Nephron (organoid): ENCODE results near the gene EDN2.

Experiments
- H3K27ac Mint-ChIP-seq, 3 experiments: 2 replicates each; pipeline ENCODE4 v1.8.0; 2020; ENCODE audit warnings: mixed read lengths in 3 of 3, mild to moderate bottlenecking in 2 of 3, moderate library complexity in 1 of 3
- H3K27me3 Mint-ChIP-seq: 2 replicates; pipeline ENCODE4 v1.8.0; 2021; ENCODE audit warnings: low read depth, mild to moderate bottlenecking, moderate library complexity, mixed read lengths
- H3K36me3 Mint-ChIP-seq: 2 replicates; pipeline ENCODE4 v1.8.0; 2020; ENCODE audit warnings: low read depth, mixed read lengths
- H3K4me1 Mint-ChIP-seq: 2 replicates; pipeline ENCODE4 v1.8.0; 2020; ENCODE audit warnings: mixed read lengths
- H3K4me3 Mint-ChIP-seq, 3 experiments: 2 replicates each; pipeline ENCODE4 v1.8.0; 2020; ENCODE audit warnings: mild to moderate bottlenecking in 3 of 3, mixed read lengths in 3 of 3, moderate library complexity in 2 of 3
- H3K9me3 Mint-ChIP-seq: 2 replicates; pipeline ENCODE4 v1.8.0; 2020; ENCODE audit warnings: mixed read lengths
- CTCF ChIP-seq, 3 experiments: fragments of 200-600 bp; sonication (generic); IDR thresholded peaks; one replicate each; pipeline ENCODE4 v1.5.0; 2021; ENCODE audit warnings: antibody characterized with exemption in 3 of 3; ENCODE audit not compliant: unreplicated experiment in 3 of 3

The EDN2 gene

GRCh38 chr1:41496080-41497055 lies 11.9 kb upstream of the EDN2 start:
- peak overlapping the region in 1 of 3 experiments; percentile 54 for H3K4me3 Mint-ChIP-seq
- no peaks in the 10 kb centered on the region for H3K36me3 Mint-ChIP-seq
- peaks cover 51% of the 10 kb centered on the region for H3K4me1 Mint-ChIP-seq
- H3K27ac Mint-ChIP-seq, result peak overlapping the region in 2 of 3 experiments; percentile 84 to 88
- no peaks in the 10 kb centered on the region for H3K9me3 Mint-ChIP-seq
- H3K27me3 Mint-ChIP-seq, result peaks cover 10% of the 10 kb centered on the region
- no peak for TF ChIP-seq CTCF (IDR thresholded peaks at IDR 0.05; ENCODE audit: unreplicated experiment in 3 of 3)

GRCh38 chr1:41495210-41495948 lies 10.9 kb upstream of the EDN2 start:
- Mint-ChIP-seq H3K36me3 (no peaks in the 10 kb centered on the region), H3K4me3 (peak overlapping the region; percentile 37 to 62 (median 54)), H3K9me3 (no peaks in the 10 kb centered on the region), H3K27me3 (peaks cover 13% of the 10 kb centered on the region), H3K4me1 (peaks cover 44% of the 10 kb centered on the region), H3K27ac (peak overlapping the region; percentile 45 to 88 (median 66))
- peak in 2 of 3 experiments; percentile 14 to 20 for TF ChIP-seq CTCF (IDR thresholded peaks at IDR 0.05; ENCODE audit: unreplicated experiment in 3 of 3)

GRCh38 chr1:41494351-41495209 lies 10.1 kb upstream of the EDN2 start:
- no peaks in the 10 kb centered on the region for H3K36me3 Mint-ChIP-seq
- TF ChIP-seq CTCF (IDR thresholded peaks at IDR 0.05; ENCODE audit: unreplicated experiment in 3 of 3), result no peak
- H3K27ac Mint-ChIP-seq, result peak overlapping the region in 2 of 3 experiments; percentile 66 to 88
- H3K4me3 Mint-ChIP-seq, result peak overlapping the region in 2 of 3 experiments; percentile 6 to 59
- peaks cover 51% of the 10 kb centered on the region for H3K4me1 Mint-ChIP-seq
- no peaks in the 10 kb centered on the region for H3K9me3 Mint-ChIP-seq
- H3K27me3 Mint-ChIP-seq, result peaks cover 14% of the 10 kb centered on the region

- Mint-ChIP-seq H3K27ac (no peak overlapping the region), H3K27me3 (peaks cover 18% of the 10 kb centered on the region), H3K4me3 (no peak overlapping the region), H3K4me1 (peaks cover 54% of the 10 kb centered on the region), H3K36me3 (no peaks in the 10 kb centered on the region), H3K9me3 (no peaks in the 10 kb centered on the region)
- no peak for TF ChIP-seq CTCF (IDR thresholded peaks at IDR 0.05; ENCODE audit: unreplicated experiment in 3 of 3)
Measured at GRCh38 chr1:41493626-41494350, 9.3 kb upstream of the EDN2 start.

GRCh38 chr1:41493117-41493536 lies 8.6 kb upstream of the EDN2 start:
- Mint-ChIP-seq H3K4me1 (peaks cover 54% of the 10 kb centered on the region), H3K27me3 (peaks cover 15% of the 10 kb centered on the region), H3K27ac (peak overlapping the region in 1 of 3 experiments; percentile 11), H3K9me3 (no peaks in the 10 kb centered on the region), H3K4me3 (no peak overlapping the region), H3K36me3 (no peaks in the 10 kb centered on the region)
- no peak for TF ChIP-seq CTCF (IDR thresholded peaks at IDR 0.05; ENCODE audit: unreplicated experiment in 3 of 3)
